Hepatocyte (in vitro differentiated cells): Measurements from ENCODE around the gene OR4C6. TPM values are rescaled to one million over a fixed set of nuclear protein-coding genes. Genes with fewer than 3 reads are reported as not detected.

Source experiments
- DNase-seq: peaks from one replicate; pipeline ENCODE4 v3.0.0-alpha.2; 2016; ENCODE audit warnings: low spot score
- H2AFZ ChIP-seq: fragments of 200-600 bp; sonication (generic); 2 replicates; pipeline ENCODE4 v1.6.0; 2016; ENCODE audit warnings: antibody characterized with exemption, mild to moderate bottlenecking
- H3K27ac ChIP-seq: fragments of 200-600 bp; sonication (generic); 2 replicates; pipeline ENCODE4 v1.5.1; 2016; ENCODE audit warnings: mild to moderate bottlenecking
- H3K27me3 ChIP-seq: fragments of 200-600 bp; sonication (generic); 2 replicates; pipeline ENCODE4 v1.6.1; 2016
- H3K36me3 ChIP-seq: fragments of 200-600 bp; sonication (generic); replicated peaks from 2 replicates; pipeline ENCODE4 v1.5.1; 2016; ENCODE audit warnings: low read depth; ENCODE audit not compliant: insufficient read depth
- H3K4me1 ChIP-seq: fragments of 200-600 bp; sonication (generic); 2 replicates; pipeline ENCODE4 v1.5.1; 2016; ENCODE audit warnings: mild to moderate bottlenecking, moderate library complexity; ENCODE audit not compliant: insufficient read depth
- H3K4me2 ChIP-seq: fragments of 200-600 bp; sonication (generic); 2 replicates; pipeline ENCODE4 v1.6.0; 2016
- H3K4me3 ChIP-seq: fragments of 200-600 bp; sonication (generic); 2 replicates; pipeline ENCODE4 v1.5.1; 2016; ENCODE audit warnings: mild to moderate bottlenecking
- H3K79me2 ChIP-seq: fragments of 200-600 bp; sonication (generic); 2 replicates; pipeline ENCODE4 v1.6.0; 2017; ENCODE audit warnings: mild to moderate bottlenecking
- H3K9me2 ChIP-seq: fragments of 200-600 bp; sonication (generic); replicated peaks from 2 replicates; pipeline ENCODE4 v1.6.0; 2017; ENCODE audit warnings: mild to moderate bottlenecking; ENCODE audit not compliant: insufficient read depth
- H3K9me3 ChIP-seq: fragments of 200-600 bp; sonication (generic); 2 replicates; pipeline ENCODE4 v1.5.1; 2016; ENCODE audit warnings: low read depth, mild to moderate bottlenecking
- H4K20me1 ChIP-seq: fragments of 200-600 bp; sonication (generic); 2 replicates; pipeline ENCODE4 v1.6.0; 2016; ENCODE audit warnings: mild to moderate bottlenecking; ENCODE audit not compliant: insufficient read depth, poor library complexity, severe bottlenecking
- CTCF ChIP-seq: fragments of 200-600 bp; sonication (generic); IDR thresholded peaks from 2 replicates; pipeline ENCODE4 v1.5.1; 2016; ENCODE audit warnings: antibody characterized with exemption, mild to moderate bottlenecking; ENCODE audit not compliant: poor library complexity
- EZH2 ChIP-seq: fragments of 200-600 bp; sonication (generic); IDR thresholded peaks from 2 replicates; pipeline ENCODE4 v1.6.1; 2016; ENCODE audit warnings: antibody characterized with exemption, mild to moderate bottlenecking, borderline replicate concordance
- EZH2phosphoT487 ChIP-seq: fragments of 200-600 bp; sonication (generic); IDR thresholded peaks from one replicate; pipeline ENCODE4 v1.6.1; 2018; ENCODE audit warnings: antibody characterized with exemption, mild to moderate bottlenecking, low read depth, moderate library complexity; ENCODE audit not compliant: unreplicated experiment, severe bottlenecking
- WGBS: methylation state at CpG from one replicate; pipeline ENCODE4 v1.1.6; 2016; ENCODE audit warnings: low lambda C conversion rate; ENCODE audit errors: missing lambda C conversion rate; 5-methylcytosine and 5-hydroxymethylcytosine counted together
- polyA plus RNA-seq: library from polyadenylated mRNA; unstranded; fragments of >200 nt; fragmentation: Nextera tagmentation; extraction: Ambion mirVana; gene quantifications from 2 replicates; pipeline ENCODE4 v1.2.1, GENCODE V29; 2016
- total RNA-seq: library from RNA; depleted of rRNA; stranded (reverse); fragments of >200 nt; gene quantifications from 2 replicates; pipeline ENCODE4 v1.2.3, GENCODE V29; 2014

The OR4C6 gene
- total and polyA plus RNA-seq, 2 experiments from 2014 or later, result not detected

GRCh38 chr11:55707029-55707428, 45.0 kb downstream of the OR4C6 start:
- H3K4me2 ChIP-seq, result no peak overlapping the region
- no peaks in the 10 kb centered on the region for H4K20me1 ChIP-seq
- no peaks in the 10 kb centered on the region for H3K27me3 ChIP-seq
- peak; percentile 9 for DNase-seq
- no peak overlapping the region for H3K4me3 ChIP-seq
- no peaks in the 10 kb centered on the region for H3K4me1 ChIP-seq
- no peak overlapping the region for H2AFZ ChIP-seq
- TF ChIP-seq CTCF, result peak; percentile 41
- no peak for TF ChIP-seq EZH2phosphoT487
- no peak for TF ChIP-seq EZH2
- no peaks in the 10 kb centered on the region for H3K79me2 ChIP-seq
- no peaks in the 10 kb centered on the region for H3K36me3 ChIP-seq
- H3K9me3 ChIP-seq, result no peaks in the 10 kb centered on the region
- H3K27ac ChIP-seq, result no peak overlapping the region
- H3K9me2 ChIP-seq, result no peaks in the 10 kb centered on the region

GRCh38 chr11:55714982-55715888, 53.2 kb downstream of the OR4C6 start:
- no peak for TF ChIP-seq EZH2
- no peak for TF ChIP-seq EZH2phosphoT487
- no peak for TF ChIP-seq CTCF
- Histone ChIP-seq H3K36me3 (no peaks in the 10 kb centered on the region), H3K27ac (no peak overlapping the region), H3K4me1 (no peaks in the 10 kb centered on the region), H3K27me3 (no peaks in the 10 kb centered on the region), H4K20me1 (no peaks in the 10 kb centered on the region), H2AFZ (no peak overlapping the region), H3K9me3 (no peaks in the 10 kb centered on the region), H3K79me2 (no peaks in the 10 kb centered on the region), H3K9me2 (no peaks in the 10 kb centered on the region), H3K4me3 (no peak overlapping the region), H3K4me2 (no peak overlapping the region)
- no peak for DNase-seq
- 37% methylated on average over 10 of the region's 10 CpGs for WGBS

Other genes starting within 250 kb of the OR4C6 start
- gene OR4C15, start 107.7 kb upstream of the OR4C6 start, total RNA-seq, result not detected in 2 replicates
- not detected in 2 replicates for gene OR4C15, start 107.7 kb upstream of the OR4C6 start, polyA plus RNA-seq
- not detected in 2 replicates for gene OR4C16, start 90.1 kb upstream of the OR4C6 start, total RNA-seq
- not detected in 2 replicates for gene OR4C16, start 90.1 kb upstream of the OR4C6 start, polyA plus RNA-seq
- gene OR4C11, start 54.6 kb upstream of the OR4C6 start, total RNA-seq, result not detected in 2 replicates
- gene OR4C11, start 54.6 kb upstream of the OR4C6 start, polyA plus RNA-seq, result not detected in 2 replicates
- gene OR4P4, start 27.1 kb upstream of the OR4C6 start, total RNA-seq, result not detected in 2 replicates
- not detected in 2 replicates for gene OR4P4, start 27.1 kb upstream of the OR4C6 start, polyA plus RNA-seq
- not detected in 2 replicates for gene OR4S2, start 13.9 kb upstream of the OR4C6 start, total RNA-seq
- gene OR4S2, start 13.9 kb upstream of the OR4C6 start, polyA plus RNA-seq, result not detected in 2 replicates
- not detected in 2 replicates for gene OR5D13, start 111.2 kb downstream of the OR4C6 start, total RNA-seq
- gene OR5D13, start 111.2 kb downstream of the OR4C6 start, polyA plus RNA-seq, result not detected in 2 replicates
- gene OR5D14, start 133.4 kb downstream of the OR4C6 start, total RNA-seq, result not detected in 2 replicates
- not detected in 2 replicates for gene OR5D14, start 133.4 kb downstream of the OR4C6 start, polyA plus RNA-seq
- not detected in 2 replicates for gene OR5L1, start 149.2 kb downstream of the OR4C6 start, total RNA-seq
- gene OR5L1, start 149.2 kb downstream of the OR4C6 start, polyA plus RNA-seq, result not detected in 2 replicates
- not detected in 2 replicates for gene OR5D18, start 157.4 kb downstream of the OR4C6 start, total RNA-seq
- gene OR5D18, start 157.4 kb downstream of the OR4C6 start, polyA plus RNA-seq, result not detected in 2 replicates
- gene OR5L2, start 165.0 kb downstream of the OR4C6 start, total RNA-seq, result not detected in 2 replicates
- not detected in 2 replicates for gene OR5L2, start 165.0 kb downstream of the OR4C6 start, polyA plus RNA-seq
- gene OR5D16, start 176.6 kb downstream of the OR4C6 start, total RNA-seq, result not detected in 2 replicates
- not detected in 2 replicates for gene OR5D16, start 176.6 kb downstream of the OR4C6 start, polyA plus RNA-seq
- gene TRIM51, start 221.1 kb downstream of the OR4C6 start, total RNA-seq, result not detected in 2 replicates
- not detected in 2 replicates for gene TRIM51, start 221.1 kb downstream of the OR4C6 start, polyA plus RNA-seq